Fibroblast of skin of left biceps (primary cell): Measurements from ENCODE around the gene PRR5L.

Experiments used
- DNase-seq, 2 experiments: peaks; one replicate each; pipeline ENCODE4 v3.0.0-alpha.2; 2013; ENCODE audit warnings: low read depth in 2 of 2

PRR5L gene

DNA sequence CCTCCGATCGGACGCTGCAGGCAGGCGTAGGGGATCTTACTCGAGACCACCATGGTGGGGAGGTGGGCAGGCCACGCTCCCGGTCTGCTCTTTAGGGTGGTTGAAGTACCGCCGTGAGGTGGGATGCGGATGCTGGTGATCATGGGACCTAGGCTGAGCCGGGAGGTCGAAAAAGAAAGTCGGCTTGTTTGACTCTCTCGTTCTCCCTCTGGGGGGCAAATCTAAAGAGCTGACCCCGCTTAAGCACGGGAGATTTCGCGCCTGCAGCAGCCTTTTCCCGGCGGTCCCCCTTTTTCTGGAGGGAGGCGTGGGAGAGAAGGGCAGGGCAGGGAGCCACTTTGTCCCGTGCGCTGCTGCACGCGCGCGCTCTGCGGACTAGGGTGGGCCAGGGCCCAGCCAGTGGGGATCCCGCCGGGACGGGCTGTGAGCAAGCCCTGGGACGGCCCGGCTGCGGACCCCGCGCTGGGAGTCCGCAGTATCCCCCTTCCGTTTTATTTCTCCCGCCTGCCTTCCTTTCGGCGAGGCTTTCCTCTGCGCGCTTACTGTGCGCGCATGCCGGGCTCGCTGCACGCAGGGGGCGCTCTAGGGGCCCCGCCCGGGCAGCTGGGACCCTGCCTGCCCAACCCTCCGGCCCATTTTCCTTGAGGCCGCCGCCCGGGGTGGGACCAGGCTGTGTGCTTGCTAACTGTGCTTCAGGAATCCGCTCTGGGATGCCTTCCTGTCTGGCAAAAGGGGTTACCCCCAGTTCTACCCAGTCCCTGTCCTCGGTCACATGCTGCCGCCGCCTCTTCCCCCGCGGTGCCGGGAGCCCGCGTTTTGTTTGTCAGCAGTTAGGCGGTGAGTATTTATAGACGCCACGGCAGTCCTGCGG is 81.0 kb downstream of the PRR5L start:
- DNase-seq: no peak

DNA sequence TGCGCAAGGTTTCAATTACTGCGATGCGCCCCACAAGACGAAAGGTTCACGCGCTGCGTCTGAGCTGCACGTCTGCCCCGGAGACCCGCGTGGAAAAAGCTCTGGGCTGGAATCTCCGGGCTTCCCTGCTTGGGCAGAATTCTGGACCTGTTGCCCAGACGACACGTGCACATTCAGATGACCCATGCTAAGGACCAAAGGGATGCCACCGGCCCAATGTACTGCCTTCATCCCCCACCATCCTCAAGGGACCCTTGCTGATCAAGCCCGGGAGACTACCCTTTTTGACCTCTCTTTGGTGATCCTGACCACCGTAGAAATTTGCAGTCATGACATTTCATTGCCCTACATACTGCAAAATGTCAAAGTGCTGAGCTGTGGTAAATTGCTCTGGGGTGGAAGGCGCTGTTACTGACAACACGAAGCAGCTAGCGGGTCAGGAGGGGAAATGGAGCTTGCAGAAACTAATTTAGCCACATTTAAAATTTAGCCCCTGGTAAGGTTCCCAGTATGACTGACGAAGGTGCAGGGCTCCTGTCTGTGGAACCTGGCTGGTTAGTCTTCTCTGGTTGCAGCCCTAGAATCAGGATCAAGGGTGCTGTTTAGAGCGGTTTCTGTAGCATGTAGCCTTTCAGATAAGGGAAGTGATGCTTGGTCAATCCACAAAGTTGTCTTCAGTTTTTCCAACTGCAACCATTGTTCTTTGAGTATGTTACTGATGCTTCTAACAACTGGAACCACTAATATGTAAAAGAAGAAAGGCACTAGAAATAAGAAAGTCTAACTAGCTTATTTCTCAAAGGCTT is 81.9 kb downstream of the PRR5L start:
- DNase-seq: no peak

DNA sequence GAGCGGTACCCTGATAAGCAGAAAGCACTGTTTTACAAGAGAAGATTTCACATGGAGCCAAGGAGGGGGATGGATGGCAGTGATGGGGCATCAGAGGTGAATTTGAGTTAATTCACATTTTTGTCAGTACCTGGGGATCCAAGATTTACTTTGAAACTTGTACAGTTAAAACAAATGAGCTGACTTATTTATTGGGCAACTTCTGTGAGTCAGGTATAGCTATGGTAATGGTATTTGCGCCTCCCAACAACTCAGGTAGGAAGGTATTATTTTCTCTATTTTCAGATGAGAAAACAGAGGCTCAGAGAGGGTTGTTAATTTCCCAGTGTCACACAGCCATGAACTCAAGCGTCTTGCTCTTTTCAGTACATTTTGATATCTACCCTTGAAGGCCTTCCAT is 83.6 kb downstream of the PRR5L start:
- DNase-seq: no peak

DNA sequence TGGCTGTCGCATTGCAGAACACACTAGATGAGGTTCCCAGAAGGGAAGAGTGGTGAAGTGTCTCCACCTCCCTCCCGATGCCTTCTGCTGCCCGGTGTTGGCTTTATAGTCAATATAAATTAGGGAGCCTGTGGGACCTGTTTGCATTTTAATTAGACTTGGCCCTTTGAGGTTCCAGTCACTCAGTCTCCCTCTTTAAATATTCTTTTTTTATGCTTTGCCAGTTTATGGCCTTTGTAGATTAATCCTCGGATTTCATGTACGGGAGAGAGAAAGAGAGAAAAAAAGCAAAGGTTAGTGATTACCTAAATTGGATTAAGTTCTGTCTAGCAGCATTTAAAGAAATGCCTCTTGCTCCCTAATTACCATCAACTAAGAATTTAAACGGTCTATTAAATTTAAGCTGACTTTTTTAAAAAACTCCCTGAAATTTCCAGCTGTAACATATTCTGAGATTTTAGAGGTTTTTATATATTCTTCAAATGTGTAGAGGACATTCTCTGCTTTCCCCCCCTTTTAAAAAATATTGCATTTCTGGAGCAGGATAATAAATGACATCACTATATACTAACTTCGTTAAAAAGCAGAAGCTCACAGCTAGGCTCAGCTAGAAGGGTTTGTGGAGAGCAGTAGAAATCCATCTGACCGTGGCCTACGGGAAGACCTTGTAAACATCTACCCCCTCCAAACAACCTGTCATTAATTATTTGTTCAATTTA is 84.4 kb downstream of the PRR5L start:
- DNase-seq: no peak

DNA sequence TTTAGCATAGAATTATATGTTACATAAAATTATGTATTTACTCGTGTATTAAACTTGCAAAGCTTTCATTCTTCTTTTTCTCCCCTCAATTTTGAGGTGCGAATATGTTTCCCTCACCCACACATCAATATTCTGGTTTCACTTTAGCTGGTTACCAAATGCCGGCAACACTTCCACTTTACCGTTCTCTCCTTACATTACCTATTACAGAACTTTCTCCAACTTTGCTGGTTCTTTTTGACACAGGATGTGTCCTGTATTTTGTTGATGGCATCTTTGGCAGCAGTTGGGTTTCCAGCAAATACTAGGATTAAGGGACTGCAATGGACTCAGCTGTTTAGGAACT is 84.9 kb downstream of the PRR5L start:
- no peak for DNase-seq

DNA sequence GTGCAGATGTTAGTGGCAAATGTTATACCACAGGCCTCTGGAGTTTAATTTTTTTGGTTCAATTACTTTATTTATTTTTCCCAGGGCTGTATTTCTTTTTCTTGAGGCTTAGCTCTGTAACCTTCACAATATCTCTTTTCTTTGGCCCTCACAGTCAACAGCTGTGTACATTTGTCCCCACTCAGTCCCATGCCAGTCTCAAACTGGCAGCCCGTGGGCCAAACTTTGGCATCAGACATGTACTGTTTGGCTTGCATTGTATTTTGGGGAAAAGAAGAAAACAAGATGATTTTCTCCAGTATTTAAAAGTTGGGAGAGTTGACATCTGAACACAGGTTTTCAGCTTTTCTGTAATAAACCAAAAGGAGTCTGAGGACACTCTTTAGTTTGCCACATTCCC is 87.1 kb downstream of the PRR5L start:
- no peak for DNase-seq

DNA sequence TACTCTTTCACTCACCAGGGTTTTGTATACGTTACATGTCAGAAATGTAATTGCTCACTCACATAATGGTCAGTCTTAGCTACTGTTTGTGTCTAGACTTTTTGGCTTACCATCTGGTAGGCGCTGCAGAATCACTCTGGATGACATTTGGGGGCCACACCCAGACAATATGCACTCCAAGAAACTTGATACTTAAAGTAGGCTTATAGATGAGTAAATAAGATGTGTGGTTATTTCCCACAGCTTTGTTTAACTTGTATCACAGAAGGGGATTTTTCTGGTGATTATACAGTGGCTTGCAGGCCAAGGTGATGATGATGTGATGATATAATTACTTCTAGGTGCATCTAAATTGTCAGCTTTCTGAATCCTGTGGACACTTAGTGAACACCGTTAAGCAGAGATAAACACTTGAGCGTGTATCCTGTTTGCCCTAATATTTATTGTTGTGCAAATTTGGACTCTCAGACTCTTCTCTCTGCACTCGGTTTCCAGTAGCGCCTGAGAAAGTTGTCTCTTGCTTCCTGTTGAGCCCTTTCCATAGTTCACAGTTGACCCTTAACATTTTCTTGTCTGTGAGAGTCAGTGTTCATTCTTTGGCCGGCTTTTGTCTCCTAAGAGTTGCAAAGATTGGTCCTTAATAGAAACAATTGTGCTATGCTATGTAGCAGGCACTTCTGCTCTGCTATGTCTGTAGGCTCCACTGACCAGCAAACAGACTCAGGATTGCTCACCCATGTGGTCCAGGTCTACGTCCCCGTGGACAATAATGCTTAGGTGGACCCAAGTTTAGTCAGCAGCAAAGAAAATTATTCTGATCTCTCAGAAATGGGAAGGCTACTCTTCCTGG is 89.3 kb downstream of the PRR5L start:
- DNase-seq: peak in 1 of 2 experiments; percentile 64

DNA sequence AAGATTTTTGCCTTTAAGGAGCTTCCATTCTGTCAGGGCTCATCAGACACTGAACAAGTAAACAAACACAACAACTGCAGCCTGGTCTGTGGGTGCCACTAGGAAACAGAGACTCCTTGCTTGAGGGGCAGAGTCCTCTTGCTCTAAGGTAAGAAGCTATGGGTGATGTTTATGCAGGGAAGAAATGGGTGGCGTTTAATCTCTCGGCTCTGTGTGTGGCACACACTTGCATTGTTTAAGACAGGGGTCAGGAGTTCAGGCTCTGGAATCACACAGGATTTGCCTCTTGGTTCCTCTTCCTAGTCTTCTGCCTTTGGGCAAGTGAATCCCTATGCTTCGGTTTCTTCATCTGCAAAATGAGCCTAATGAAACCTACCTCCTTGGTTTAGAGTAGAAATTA is 90.3 kb downstream of the PRR5L start:
- no peak for DNase-seq

DNA sequence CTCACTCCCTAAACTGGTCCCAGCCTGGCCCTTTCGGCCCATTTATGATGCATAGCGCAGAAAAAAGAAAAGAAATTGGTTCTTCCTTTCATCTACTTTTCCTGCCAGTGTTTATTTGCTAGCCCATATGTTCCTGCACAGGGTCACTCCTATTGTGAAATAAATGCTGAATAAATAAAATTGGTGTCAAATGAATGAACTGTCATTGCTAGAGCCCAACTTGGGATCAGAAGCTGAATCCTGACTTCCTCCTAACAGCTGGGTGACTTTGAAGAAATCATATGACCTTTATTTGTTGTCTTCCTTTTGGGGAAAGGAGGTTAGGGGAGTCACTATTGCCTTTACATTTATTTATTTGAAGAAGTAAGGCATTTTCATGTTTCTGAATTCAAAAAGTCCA is 92.0 kb downstream of the PRR5L start:
- DNase-seq: no peak

DNA sequence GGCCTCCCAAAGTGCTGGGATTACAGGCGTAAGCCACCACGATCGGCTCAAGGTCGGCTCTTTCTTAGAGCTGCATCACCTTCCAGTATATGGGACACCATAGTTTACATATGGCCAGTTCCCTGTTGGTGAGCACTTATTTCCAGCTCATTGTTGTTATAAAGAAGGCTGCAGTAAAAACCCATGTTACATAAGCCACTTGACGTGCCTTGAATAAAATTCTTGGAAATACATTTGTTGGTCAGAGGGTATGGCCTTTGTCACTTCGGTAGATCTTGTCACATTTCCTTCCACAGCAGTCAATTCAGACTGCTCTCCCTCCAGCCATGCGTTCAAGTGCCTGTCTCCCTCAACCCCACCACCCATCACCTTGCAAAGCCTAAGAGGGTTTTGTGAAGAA is 92.9 kb downstream of the PRR5L start:
- DNase-seq: no peak

DNA sequence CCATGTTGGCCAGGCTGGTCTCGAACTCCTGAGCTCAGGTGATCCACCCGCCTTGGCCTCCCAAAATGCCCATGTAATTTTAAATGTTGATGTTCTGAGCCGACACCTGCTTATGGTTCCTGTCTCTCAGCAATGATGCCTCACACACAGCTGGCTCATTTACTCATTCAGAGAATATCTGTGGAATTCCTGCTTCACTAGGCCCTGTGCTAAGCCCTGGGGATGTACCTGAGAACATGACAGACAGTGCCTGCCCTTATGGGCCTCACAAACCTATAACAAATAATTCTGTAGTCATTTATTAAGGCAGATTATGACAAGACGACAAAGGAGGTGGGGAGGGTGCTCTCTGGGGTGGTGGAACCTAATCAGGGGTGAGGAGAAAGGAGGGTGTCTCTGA is 93.7 kb downstream of the PRR5L start:
- no peak for DNase-seq

DNA sequence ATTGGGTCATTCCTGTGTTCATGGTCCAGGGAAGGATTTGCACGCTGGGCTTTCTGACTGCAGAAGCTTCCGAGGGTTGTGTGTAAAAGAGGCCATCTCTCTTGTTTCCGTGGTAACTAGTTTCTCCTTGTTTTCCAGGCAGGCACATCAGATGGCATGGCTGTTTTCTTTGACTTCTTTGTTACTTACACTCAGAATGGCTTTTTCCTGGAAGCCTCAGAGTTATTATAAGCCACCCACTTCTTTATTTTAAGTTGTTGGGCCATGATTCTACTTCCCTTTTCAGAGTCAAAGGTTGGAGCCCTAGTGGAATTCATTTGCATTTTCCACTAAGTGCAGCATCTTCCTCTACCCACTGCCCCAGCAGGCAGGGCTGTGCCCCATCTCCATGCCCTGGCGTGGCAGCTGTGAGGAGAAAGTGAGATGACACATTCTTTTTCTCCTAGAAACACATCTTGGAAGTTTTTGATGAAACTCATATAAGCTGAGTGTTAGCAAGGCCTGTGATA is 94.9 kb downstream of the PRR5L start:
- no peak for DNase-seq

DNA sequence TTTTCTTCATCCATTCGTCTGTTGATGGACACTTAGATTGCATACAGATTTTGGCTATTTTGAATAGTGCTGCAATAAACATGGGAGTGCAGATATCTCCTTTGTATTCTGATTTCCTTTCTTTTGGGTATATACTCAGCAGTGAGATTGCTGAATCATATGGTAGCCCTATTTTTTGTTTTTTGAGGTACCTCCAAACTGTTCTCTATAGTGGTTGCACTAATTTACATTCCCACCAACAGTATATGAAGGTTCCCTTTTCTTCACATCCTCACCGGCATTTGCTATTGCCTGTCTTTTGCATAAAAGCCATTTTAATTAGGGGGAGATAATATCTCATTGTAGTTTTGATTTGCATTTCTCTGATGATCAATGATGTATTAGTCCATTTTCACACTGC is 96.1 kb downstream of the PRR5L start:
- DNase-seq: no peak

DNA sequence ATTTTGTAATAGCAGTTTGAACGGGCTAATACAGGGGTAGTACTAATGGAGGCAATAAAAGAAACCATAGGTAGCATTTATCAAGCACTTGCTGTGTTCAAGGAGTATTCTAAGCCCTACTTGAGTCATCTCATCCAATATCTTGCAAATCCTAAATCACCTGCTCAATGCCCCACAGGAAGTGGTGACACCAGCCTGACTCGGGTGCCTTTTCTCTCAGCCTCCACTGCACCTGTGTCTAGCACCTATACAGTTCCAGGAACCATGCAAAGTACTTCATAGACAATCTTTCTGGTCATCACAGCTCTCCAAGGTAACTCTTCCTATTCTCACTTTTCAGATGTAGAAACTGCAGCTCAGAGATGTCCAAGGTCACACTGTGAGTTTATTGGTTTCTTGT is 98.0 kb downstream of the PRR5L start:
- no peak for DNase-seq

DNA sequence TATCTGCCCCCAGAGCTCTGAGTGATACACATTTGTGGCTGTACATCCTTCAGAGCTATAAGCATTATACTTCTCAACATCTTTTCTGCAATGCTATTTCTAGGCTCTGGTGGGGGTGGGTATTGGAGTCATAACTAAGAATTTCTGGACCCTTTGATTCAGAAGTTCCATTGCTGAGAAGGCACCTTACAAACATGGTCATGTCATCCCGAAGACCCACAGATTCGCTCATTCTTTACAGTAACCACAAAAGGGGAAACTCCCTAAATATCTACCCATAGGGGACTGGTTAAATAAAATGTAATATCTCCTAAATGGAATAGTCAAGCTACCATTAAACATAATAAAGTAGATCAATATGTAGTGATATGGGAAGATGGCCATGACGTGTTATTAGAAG is 98.8 kb downstream of the PRR5L start:
- DNase-seq: no peak

DNA sequence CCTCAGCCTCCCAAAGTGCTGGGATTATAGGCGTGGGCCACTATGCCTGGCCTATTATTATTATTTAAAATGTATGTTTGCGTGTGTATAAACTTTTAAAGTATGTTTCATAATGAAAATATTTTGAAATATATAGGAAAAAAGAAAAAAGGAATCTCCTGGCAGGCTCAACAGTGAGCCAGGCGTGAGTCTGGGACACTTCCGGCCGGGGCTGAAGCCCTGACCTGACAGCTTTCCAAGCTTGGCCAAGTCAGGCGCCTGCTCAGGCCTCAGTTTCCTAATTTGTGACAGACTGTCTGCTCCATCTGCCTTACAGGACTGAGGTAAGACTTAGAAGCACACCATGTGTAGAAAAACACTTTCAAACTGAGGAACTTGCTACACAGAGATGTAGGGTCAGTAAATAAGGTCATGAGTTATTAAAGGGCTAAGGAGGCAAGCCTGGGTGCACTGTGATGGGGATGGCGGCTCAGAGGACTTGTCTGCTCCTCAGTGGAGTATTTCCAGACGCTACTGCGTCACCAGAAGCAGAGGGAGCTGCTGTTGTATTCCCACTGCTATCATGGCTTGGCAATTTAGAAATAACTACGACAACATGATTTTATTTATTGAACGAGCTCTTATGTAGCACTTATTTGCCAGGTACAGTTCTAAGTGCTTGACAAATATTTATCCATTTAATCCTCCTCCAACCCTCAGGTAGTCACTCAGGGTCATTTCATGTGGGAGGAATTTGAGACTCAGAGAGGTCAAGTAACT is 100.1 kb downstream of the PRR5L start:
- DNase-seq: no peak

DNA sequence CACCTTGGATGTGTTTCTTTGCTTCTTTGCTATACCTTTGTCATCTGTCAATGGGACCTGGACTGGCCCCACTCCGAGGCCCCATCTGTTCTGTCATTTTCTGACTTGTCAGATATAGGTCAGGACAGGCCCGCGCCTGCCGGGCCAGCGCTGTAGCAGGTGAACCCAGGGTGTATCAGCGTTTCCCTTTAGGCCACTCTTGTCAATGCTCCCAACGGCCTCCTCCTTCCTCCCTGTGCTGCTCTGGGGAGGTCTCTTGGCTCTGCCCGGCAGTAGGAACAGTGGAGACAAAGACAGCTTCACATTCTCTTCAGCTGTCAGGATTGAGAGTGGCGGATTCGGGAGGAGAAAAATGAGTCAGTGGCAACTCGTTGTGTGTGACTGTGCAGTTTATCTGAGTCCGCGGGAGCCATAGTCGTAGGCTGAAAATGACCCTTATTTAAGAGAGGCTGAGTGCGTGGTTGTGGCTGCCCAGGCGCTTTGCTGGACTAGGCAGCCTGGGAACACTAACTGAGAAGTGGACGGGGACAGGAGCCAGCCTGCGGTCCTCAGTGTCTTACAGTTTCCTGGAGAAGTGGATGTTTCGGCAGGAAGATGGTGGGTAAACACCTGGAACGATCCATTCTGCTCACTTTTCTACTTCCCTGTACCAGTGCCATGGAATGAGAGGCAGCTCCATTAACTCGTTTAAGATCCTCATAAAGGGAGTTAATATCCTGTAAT is 102.3 kb downstream of the PRR5L start:
- no peak for DNase-seq

DNA sequence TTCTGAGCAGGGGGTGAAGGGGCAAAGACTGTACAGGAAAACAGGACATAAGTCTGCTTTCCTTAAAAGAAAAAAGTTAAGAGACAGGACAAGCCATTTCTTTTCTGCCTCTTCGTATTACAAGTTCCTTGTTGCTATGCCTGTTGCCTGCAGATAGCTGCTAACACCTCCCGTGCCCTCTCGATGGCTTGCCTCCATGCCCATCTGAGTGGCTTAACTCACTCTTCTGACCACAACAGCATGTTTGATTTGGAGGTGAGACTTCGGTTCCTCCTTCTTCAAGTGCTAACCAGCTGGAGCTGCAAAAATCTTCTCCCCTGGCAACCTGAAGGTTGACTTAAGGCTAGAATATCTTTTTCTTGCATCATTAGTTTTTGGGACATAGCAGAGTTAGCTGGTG is 103.1 kb downstream of the PRR5L start:
- DNase-seq: no peak

DNA sequence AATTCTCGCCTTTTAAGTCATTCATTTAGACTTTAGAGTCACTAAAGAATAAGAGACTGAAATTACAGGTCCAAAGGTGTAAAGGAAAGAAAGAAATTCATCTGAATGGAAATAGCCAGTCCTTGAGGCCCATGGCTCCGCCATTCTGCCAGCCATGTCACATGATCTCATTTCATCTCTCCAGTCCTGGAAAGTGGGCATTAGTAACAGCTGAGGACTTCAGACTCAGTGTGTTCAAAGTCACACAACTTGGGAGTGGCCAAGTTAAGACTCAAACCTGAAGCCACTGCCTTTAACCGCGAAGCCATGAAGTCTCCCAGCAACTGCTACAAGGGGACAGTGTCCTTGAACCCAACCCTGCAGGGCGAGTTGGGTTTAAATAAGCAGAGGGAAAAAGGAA is 103.7 kb downstream of the PRR5L start:
- no peak for DNase-seq
